Pulmonary artery endothelial cell (primary cell): ENCODE measurements around the gene NOL4L. TPM values are rescaled to one million over a fixed set of nuclear protein-coding genes. Genes with fewer than 3 reads are reported as not detected.
A peak's percentile ranks its signal among the peaks of the same experiment; 100 is the strongest.
"Not testable (repeated sequence)": the region's sequence is repeated elsewhere in the genome, so short reads cannot be mapped to it uniquely, and the experiment has no call there.

Experiments
- DNase-seq: peaks from one replicate; pipeline ENCODE4 v3.0.0-alpha.2; 2011; ENCODE audit warnings: low read depth, low spot score
- total RNA-seq: library from RNA; depleted of rRNA; stranded (reverse); fragments of >200 nt; gene quantifications from 2 replicates; pipeline ENCODE4 v1.2.3, GENCODE V29; 2014

NOL4L gene
- total RNA-seq, 1 donor from 2014 or later = 11.5 TPM

GRCh38 chr20:32510601-32511357 lies 74.4 kb downstream of the NOL4L start:
- no peak for DNase-seq

DNA sequence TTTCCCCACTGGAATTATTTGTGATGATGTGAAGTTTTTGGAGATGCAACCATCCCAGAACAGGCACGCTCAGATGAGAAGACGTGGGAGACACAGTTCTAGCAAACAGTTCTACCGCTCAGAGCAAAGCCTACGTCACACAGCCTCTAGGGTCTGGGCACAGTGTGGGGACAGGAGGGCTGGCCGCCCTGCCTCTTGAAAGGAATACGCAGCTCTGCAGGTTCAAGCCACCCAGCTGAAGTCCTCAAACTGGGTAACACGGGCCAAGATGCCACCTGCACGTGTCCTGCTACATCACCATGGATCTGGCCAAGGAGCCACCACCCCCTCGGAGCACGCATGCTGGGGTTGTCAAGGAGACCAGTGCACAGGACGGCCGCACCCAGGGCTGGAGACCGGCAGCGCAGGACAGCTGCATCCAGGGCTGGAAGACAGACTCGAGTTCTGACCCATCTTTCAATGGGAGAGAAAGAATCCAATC lies 75.0 kb downstream of the NOL4L start:
- DNase-seq = no peak

DNA sequence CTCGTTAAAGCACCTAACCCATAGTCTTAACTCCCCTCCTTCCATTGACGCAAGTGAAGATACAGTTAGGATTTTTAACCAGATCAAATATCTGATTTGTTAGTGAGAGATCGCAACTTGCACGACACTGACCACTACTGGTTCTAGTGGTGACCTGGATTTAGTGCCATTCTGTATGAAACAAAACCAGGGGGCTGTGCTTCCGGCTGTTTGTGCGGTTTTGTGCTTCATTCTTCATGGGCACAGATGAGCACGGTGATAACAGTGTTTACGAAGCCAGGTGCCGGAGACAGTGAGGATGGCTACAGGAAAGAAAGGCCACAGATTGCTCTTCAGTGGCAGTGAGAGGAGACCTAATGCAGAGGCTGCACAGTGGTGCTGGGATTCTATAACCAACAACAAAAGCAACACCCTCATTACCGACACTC lies 75.5 kb downstream of the NOL4L start:
- no peak for DNase-seq

GRCh38 chr20:32508775-32509119 lies 76.4 kb downstream of the NOL4L start:
- DNase-seq = no peak

DNA sequence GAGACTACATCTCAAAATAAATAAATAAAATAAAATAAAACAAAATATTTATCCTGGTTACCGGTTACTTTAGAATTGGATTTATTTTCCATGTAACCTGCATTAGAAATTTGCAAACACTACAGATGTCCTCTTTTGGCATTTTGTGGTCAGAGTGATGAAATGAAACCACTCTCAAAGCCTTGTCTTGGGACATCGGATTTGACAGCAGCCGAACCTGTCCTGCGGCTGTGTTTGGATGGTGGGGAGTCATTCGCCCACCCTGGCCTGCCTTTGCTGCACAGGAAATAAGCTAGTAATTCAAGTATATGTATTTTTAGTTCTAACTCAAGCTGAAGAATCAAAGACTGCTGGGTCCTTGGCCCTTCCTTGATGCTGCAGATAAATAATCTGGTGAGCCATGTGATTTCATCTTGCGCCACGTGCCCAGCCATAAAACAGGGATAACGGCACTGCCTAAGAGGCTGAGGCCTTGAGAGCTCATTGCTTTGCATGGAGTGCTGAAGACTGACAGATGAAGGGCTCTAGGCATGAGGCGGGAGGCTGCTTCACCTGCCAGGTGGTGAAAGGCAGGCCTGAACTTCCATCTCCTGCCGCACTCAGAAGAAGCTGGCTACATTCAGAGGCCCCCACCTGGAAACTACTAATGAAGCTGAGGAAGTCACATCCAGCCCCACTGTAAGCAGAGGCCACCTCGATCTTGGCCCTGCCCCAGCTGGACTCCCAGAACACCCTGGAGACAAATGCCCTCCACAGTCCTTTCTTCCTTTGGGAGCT lies 76.9 kb downstream of the NOL4L start:
- no peak for DNase-seq

DNA sequence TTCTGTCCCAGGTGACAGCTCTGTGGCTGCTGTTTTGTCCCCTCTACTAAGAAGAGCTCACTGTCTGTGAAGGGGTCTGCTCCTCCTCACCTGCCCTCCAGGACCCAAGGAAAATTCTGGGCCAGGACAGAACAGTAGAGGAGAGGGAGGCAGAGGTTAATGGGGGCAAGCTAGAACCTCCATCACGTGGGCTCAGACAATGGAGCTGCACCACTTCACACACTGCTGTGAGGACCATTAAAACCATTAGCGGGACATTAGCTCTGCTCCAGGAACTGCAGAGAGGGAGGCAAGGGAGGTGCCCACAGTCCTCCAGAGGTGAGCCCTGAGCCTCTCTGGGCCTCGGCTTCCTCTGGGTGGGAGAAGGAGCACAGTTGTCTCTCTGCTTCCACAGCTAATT lies 78.4 kb downstream of the NOL4L start:
- DNase-seq = no peak

GRCh38 chr20:32505723-32506473 lies 79.2 kb downstream of the NOL4L start:
- DNase-seq = no peak

GRCh38 chr20:32501709-32502108 lies 83.4 kb downstream of the NOL4L start:
- peak; percentile 22 for DNase-seq

DNA sequence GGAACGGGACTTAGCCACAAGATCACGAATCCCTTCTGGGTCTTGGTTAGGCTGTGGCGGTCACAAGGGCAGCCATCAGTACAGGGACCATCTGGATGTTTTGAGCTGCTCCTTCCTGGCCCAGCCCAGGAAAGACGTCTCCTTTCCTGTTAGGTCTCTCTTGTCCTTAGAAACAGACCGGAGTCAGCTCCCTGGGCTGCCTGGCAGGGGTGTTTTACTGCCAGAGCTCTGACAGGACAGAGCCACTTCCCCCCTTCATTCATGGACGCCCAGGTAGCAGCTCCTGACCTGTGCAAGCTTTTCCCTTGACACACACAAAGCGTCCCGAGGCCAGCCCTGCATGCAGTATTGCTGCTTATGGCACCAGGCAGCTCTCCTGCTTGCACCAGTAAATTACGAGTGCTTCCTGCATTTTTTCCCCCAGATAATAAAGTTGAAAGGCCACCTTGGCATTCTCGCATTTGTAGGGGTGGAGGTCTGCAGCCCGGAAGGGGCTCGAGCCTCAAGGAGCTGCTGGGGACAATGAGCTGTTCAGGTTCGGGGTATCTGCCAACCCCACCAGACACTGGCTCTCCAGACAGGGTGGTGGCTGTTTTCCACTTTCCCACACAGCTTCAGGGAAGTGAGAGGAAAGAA lies 87.4 kb downstream of the NOL4L start:
- DNase-seq = no peak

GRCh38 chr20:32496811-32497533 lies 88.2 kb downstream of the NOL4L start:
- DNase-seq = no peak

- DNase-seq = no peak
These were observed 89.2 kb downstream of the NOL4L start for GRCh38 chr20:32495949-32496348.

DNA sequence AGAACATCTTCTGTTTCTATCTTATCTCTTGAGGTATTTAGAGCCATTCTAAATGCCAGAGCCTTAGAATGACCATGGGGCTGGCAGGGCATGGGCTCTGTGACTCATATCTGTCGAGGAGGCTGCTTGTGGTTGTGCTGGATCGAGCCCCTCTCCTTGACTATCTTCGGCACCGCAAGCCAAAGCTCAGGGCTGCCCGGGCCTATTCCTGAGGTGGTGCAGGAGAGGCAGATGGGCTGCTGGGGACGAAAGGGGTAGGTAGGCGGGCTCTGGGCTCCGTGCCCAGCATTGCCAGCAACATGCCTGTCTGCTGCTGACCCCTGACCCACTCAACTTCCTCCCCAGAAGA lies 89.9 kb downstream of the NOL4L start:
- no peak for DNase-seq

- no peak for DNase-seq
These were observed 90.5 kb downstream of the NOL4L start for GRCh38 chr20:32494483-32495216.

DNA sequence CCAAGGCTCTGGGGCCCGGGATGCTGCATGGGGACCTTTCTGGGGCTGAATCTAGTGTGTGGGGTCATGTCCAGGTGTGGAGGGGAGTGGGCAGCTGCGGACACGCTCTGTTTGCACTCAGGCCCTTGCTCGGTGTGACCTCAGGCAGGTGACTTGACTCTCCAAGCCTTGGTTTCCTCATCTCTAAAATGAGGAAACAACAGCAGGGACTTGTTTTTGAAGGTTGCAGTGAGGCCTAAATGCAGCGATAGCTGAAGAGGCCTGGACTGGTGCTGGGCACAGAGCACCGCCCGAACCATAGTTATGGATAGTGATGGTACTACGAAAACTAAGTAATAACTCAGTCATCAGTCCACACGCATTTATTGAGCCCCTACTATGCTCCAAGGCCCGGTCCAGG lies 91.8 kb downstream of the NOL4L start:
- DNase-seq = no peak

DNA sequence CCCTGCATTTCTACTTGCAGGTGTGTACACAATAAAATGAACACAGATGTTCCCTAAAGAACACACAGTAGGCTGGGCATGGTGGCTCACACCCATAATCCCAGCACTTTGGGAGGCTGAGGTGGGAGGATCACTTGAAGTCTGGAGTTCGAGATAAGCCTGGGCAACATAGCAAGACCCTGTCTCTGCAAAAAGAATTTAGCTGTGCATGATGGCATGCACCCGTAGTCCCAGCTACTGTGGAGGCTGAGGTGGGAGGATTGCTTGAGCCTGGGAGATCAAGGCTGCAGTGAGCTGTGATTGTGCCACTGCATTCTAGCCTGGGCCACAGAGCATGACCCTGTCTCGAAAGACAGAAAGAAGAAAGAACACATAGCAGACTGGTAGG lies 93.4 kb downstream of the NOL4L start:
- not testable (repeated sequence) for DNase-seq

- DNase-seq = no peak
These were observed 94.0 kb downstream of the NOL4L start for GRCh38 chr20:32490942-32491763.

DNA sequence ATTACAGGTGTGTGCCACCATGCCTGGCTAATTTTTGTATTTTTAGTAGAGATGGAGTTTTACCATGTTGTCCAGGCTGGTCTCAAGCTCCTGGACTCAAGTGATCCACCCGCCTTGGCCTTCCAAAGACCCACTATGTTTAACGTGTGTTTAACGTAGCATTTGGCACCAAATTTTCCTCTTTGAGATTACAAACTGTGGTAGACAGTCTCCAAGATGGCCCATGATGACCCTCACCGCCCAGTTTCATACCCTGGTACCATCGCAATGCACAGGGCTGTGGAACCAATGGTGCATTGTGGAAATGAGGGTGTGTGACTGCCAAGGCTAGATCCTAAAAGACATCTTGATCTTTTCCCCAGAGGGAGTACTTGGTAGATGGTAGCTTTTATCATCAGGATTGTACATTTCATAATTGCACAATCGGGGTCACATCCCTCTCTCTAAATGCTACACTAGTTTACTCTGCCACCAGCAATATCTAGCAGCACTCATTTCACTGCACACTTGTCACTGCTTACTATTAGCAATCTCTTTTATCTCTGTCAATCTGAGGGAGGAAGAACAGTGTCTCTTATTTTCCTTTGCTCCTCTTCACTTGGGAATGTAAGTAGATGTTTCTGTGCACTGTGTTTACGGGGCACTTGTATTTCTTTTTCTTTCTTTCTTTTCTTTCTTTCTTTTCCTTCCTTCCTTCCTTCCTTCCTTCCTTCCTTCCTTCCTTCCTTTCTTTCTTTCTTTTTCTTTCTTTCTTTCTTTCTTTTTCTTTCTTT lies 96.9 kb downstream of the NOL4L start:
- DNase-seq = no peak

DNA sequence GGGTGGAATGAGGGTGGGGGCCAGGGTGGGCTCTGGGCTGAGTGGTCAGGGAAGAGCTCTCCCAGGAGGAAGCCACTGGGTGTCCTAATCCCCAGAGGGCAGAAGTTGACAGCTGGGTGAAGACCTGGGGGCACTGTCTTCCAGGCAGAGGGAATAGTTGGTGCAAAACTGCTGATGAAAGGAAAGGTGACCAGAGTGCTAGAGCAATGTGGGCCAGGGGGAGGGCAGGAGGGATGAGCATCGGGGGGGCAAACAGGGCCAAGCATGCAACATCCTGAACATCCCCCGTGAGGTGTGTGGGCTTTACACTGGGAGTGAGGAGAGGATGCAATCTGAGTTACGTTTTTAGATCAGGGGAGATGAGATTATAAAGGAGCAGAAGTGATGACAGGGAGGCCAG lies 97.8 kb downstream of the NOL4L start:
- DNase-seq = no peak
